Mononuclear cell (primary cell): ENCODE data around the gene HLTF. TPM values are rescaled to one million over a fixed set of nuclear protein-coding genes. Genes with fewer than 3 reads are reported as not detected.

Source experiments
- H3K27me3 ChIP-seq: 2 replicates; pipeline ENCODE4 v1.6.0; 2011; ENCODE audit warnings: low read length, control low read depth; ENCODE audit not compliant: insufficient read depth
- H3K4me1 ChIP-seq: 2 replicates; pipeline ENCODE4 v1.5.1; 2011; ENCODE audit warnings: mild to moderate bottlenecking, low read length, control low read depth; ENCODE audit not compliant: insufficient read depth
- H3K4me3 ChIP-seq: 2 replicates; pipeline ENCODE4 v1.5.1; 2011; ENCODE audit warnings: mild to moderate bottlenecking, low read length, moderate library complexity
- H3K9me3 ChIP-seq: 2 replicates; pipeline ENCODE4 v1.5.1; 2011; ENCODE audit warnings: low read depth, mild to moderate bottlenecking, control low read depth, low read length
- total RNA-seq: library from RNA; depleted of rRNA; stranded (reverse); fragments of >200 nt; gene quantifications from one replicate; pipeline ENCODE4 v1.2.3, GENCODE V29; 2012

The HLTF gene
- total RNA-seq, 1 donor, result 3.5 TPM

DNA sequence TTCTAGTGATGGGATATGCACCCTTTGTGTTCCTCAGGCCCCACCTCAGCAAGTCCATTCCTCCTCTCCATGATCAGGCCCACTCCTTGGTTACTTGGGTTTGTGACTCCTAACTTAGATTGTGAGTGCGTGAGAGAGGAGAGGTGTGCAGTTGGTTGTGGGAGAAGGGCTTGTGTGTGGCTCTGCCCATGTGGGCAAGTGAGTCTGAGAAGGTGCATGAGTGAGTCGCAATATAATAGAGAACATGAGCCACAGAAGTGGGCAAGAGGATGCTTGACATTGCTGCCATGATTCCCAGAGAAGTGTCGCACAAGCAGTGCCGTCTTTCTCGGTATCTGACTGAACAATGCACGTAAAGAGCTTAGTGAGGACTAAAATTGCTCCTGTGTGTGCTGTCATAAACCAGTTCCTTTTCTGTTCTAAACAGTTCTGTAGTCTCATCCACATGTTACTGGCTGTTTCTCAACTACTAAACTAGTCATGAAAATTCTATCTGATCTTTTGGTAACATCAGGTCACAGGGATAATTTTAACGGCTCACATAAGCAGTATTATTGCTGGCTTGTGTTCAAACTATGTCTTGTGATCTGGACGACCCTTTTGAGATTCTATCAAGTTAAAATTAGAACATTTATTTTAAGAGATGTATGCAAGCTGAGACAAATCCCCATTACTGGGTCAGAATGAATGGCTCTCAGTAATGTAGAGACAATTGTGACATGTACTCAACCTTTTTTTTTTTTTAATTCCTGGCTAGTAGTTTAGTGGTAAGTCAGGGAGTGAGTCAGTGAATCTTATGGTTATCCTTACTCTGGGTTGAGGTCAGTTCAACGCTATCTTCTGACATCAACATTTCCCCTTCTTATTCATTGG, 69.4 kb downstream of the HLTF start:
- Histone ChIP-seq H3K27me3 (no peaks in the 10 kb centered on the region), H3K4me1 (no peaks in the 10 kb centered on the region), H3K4me3 (no peak overlapping the region), H3K9me3 (no peaks in the 10 kb centered on the region)

DNA sequence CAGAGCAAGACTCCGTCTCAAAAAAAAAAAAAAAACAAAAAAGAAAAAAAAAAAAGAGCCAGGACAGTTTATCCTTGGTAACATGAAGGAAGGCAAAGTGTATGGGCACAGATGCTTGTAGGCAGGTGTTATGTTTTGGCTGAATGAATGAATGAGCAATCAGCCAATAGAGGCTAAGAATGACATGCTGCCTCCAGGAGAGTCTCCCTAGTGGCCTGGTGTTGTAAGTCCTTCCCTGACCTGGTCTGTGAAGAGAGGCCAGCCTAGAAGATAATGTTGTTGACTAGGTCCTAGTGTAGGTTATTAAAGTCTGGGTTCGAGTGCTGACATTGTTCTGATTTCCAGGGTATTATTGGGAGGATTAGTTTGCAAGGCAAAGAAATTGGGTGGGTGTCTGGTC, 70.1 kb downstream of the HLTF start:
- no peaks in the 10 kb centered on the region for H3K27me3 ChIP-seq
- no peaks in the 10 kb centered on the region for H3K9me3 ChIP-seq
- no peak overlapping the region for H3K4me3 ChIP-seq
- H3K4me1 ChIP-seq, result no peaks in the 10 kb centered on the region

GRCh38 chr3:149015393-149015792, 70.9 kb downstream of the HLTF start:
- H3K4me3 ChIP-seq, result no peak overlapping the region
- H3K9me3 ChIP-seq, result no peaks in the 10 kb centered on the region
- H3K27me3 ChIP-seq, result no peaks in the 10 kb centered on the region
- H3K4me1 ChIP-seq, result peaks cover 3% of the 10 kb centered on the region

- Histone ChIP-seq H3K27me3 (no peaks in the 10 kb centered on the region), H3K4me1 (peaks cover 13% of the 10 kb centered on the region), H3K9me3 (no peaks in the 10 kb centered on the region), H3K4me3 (no peak overlapping the region)
Observed at GRCh38 chr3:149013726-149014125, 72.6 kb downstream of the HLTF start.

GRCh38 chr3:149011676-149012075, 74.7 kb downstream of the HLTF start:
- H3K27me3 ChIP-seq, result no peaks in the 10 kb centered on the region
- no peaks in the 10 kb centered on the region for H3K9me3 ChIP-seq
- no peak overlapping the region for H3K4me3 ChIP-seq
- peaks cover 13% of the 10 kb centered on the region for H3K4me1 ChIP-seq

- H3K9me3 ChIP-seq, result no peaks in the 10 kb centered on the region
- no peak overlapping the region for H3K4me3 ChIP-seq
- H3K4me1 ChIP-seq, result peaks cover 13% of the 10 kb centered on the region
- H3K27me3 ChIP-seq, result no peaks in the 10 kb centered on the region
Observed at GRCh38 chr3:149010966-149011365, 75.4 kb downstream of the HLTF start.

- Histone ChIP-seq H3K4me1 (peaks cover 13% of the 10 kb centered on the region), H3K4me3 (no peak overlapping the region), H3K9me3 (no peaks in the 10 kb centered on the region), H3K27me3 (no peaks in the 10 kb centered on the region)
Observed at GRCh38 chr3:149010504-149010951, 75.8 kb downstream of the HLTF start.

- no peaks in the 10 kb centered on the region for H3K27me3 ChIP-seq
- H3K4me3 ChIP-seq, result no peak overlapping the region
- peaks cover 13% of the 10 kb centered on the region for H3K4me1 ChIP-seq
- no peaks in the 10 kb centered on the region for H3K9me3 ChIP-seq
Observed at GRCh38 chr3:149009732-149010131, 76.6 kb downstream of the HLTF start.

DNA sequence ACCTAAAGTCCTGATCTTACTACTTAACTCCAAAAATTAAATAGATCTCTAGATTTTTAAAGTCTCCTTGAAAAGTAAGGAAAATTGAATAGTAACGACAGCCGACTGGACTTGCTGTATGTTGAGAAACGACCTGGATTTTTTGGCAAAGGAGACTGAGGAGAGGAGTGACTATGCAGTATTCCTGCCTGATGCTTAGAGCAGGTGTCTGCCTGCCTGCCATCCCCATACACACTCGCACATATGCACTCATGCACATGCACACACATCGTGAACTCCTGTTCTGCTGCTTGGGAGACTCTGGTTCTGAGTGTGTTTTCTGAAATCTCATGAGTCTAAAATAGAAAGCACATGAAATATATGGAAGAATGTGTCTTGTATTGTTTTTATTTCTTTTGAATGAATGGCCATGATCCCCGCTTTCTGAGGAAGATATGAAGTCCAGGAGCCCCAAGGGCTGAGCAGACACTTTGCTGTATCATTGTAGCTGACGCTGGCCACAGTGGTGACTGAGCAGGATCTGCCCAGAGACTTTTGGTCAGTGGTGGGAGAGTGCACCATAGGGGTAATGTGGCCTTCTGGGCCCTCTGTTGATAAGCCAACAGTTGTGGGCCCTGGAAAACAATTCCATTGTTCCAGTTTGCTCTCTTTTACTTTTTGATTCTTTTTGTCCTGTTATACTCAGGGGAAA, 78.6 kb downstream of the HLTF start:
- peaks cover 13% of the 10 kb centered on the region for H3K4me1 ChIP-seq
- no peaks in the 10 kb centered on the region for H3K9me3 ChIP-seq
- H3K4me3 ChIP-seq, result no peak overlapping the region
- no peaks in the 10 kb centered on the region for H3K27me3 ChIP-seq

- Histone ChIP-seq H3K27me3 (no peaks in the 10 kb centered on the region), H3K4me3 (no peak overlapping the region), H3K4me1 (peaks cover 10% of the 10 kb centered on the region), H3K9me3 (no peaks in the 10 kb centered on the region)
Observed at GRCh38 chr3:149005416-149005815, 80.9 kb downstream of the HLTF start.

GRCh38 chr3:149004622-149005021, 81.7 kb downstream of the HLTF start:
- H3K4me1 ChIP-seq, result peaks cover 13% of the 10 kb centered on the region

DNA sequence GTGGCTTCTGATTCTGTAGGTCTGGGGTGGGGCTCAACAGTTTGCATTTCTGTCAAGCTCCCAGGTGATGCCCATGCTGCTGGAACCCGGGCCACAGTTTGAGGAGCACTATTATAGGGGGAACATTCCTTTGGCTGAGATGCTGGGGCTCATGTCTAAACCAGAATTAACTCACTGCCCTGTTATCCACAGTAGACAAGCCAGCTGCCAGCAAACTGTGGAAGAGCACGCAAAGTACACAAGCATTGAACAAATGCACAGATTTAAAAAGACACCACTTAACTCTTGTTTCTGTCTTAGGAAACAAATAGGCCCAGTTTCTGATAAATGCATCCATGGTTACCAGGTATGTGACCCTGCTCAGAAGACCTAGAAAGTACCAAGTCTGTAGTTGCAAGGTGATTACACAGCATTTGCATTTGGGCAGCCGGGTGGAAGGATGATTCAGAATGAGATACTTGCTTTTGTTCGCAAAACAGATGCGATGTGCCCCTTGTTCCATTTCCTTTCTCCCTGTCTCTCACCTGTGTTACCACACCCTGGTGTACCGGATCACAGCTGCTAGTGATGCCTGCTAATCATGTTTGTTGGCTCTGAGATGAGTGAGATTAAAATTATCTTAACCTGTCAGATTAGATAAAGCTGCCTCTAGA, 82.6 kb downstream of the HLTF start:
- peaks cover 17% of the 10 kb centered on the region for H3K4me1 ChIP-seq
- H3K27me3 ChIP-seq, result no peaks in the 10 kb centered on the region
- no peak overlapping the region for H3K4me3 ChIP-seq
- no peaks in the 10 kb centered on the region for H3K9me3 ChIP-seq

More at GRCh38 chr3:149004622-149005021, 81.7 kb downstream of the HLTF start:
- Histone ChIP-seq H3K27me3 (no peaks in the 10 kb centered on the region), H3K9me3 (no peaks in the 10 kb centered on the region), H3K4me3 (no peak overlapping the region)

GRCh38 chr3:149001727-149002126, 84.6 kb downstream of the HLTF start:
- Histone ChIP-seq H3K4me1 (peaks cover 24% of the 10 kb centered on the region), H3K27me3 (no peaks in the 10 kb centered on the region), H3K9me3 (no peaks in the 10 kb centered on the region), H3K4me3 (no peak overlapping the region)

- Histone ChIP-seq H3K27me3 (no peaks in the 10 kb centered on the region), H3K4me3 (no peak overlapping the region)
Observed at GRCh38 chr3:149000206-149000745, 86.1 kb downstream of the HLTF start.

GRCh38 chr3:148999806-149000205, 86.5 kb downstream of the HLTF start:
- no peaks in the 10 kb centered on the region for H3K9me3 ChIP-seq
- H3K27me3 ChIP-seq, result no peaks in the 10 kb centered on the region
- no peak overlapping the region for H3K4me3 ChIP-seq
- H3K4me1 ChIP-seq, result peaks cover 24% of the 10 kb centered on the region

More at GRCh38 chr3:149000206-149000745, 86.1 kb downstream of the HLTF start:
- Histone ChIP-seq H3K9me3 (no peaks in the 10 kb centered on the region), H3K4me1 (peaks cover 24% of the 10 kb centered on the region)
